WTC11 (cell line): ENCODE measurements around the gene OSBP2. TPM values are rescaled to one million over a fixed set of nuclear protein-coding genes. Genes with fewer than 3 reads are reported as not detected.

Source experiments
- ATAC-seq: fragments of 200-7000 bp; cut with Tn5 transposase; 2 replicates; pipeline ENCODE4 v1.10.0; 2021; ENCODE audit warnings: mild to moderate bottlenecking, moderate library complexity
- CTCF ChIA-PET: fragments of 300-600 bp; sonication (Branson Sonifier 250); formaldehyde crosslinking; loops from one replicate; lab custom pipeline; 2021; ENCODE audit warnings: antibody characterized with exemption; lab: Charles Lee
- POLR2A ChIA-PET: fragments of 350-600 bp; sonication (Branson Sonifier 250); formaldehyde crosslinking; loops from one replicate; lab custom pipeline; 2021; ENCODE audit warnings: antibody characterized with exemption; lab: Charles Lee
- DNase-seq: peaks from one replicate; pipeline ENCODE4 v3.0.0; 2021; ENCODE audit warnings: low spot score
- H3K27ac Mint-ChIP-seq: 2 replicates; pipeline ENCODE4 v1.8.0; 2021; ENCODE audit warnings: mixed read lengths
- H3K27me3 Mint-ChIP-seq: 2 replicates; pipeline ENCODE4 v1.8.0; 2021; ENCODE audit warnings: low read depth, mild to moderate bottlenecking, moderate library complexity, mixed read lengths
- H3K36me3 Mint-ChIP-seq: 2 replicates; pipeline ENCODE4 v1.8.0; 2021; ENCODE audit warnings: mixed read lengths
- H3K4me1 Mint-ChIP-seq: 2 replicates; pipeline ENCODE4 v1.8.0; 2022; ENCODE audit warnings: mixed read lengths
- H3K4me3 Mint-ChIP-seq: 2 replicates; pipeline ENCODE4 v1.8.0; 2021; ENCODE audit warnings: mild to moderate bottlenecking, moderate library complexity, mixed read lengths
- H3K9me3 Mint-ChIP-seq: 2 replicates; pipeline ENCODE4 v1.8.0; 2021; ENCODE audit warnings: mixed read lengths
- ATF6 ChIP-seq: sonication (generic); formaldehyde crosslinking; IDR thresholded peaks from 2 replicates; pipeline ENCODE4 v1.8.1; 2023; ENCODE audit warnings: mild to moderate bottlenecking, missing genetic modification reagents
- CREM ChIP-seq: sonication (generic); formaldehyde crosslinking; IDR thresholded peaks from 2 replicates; pipeline ENCODE4 v1.8.1; 2022; ENCODE audit warnings: mild to moderate bottlenecking, missing genetic modification reagents, moderate library complexity
- FOXK1 ChIP-seq: sonication (generic); formaldehyde crosslinking; IDR thresholded peaks from 2 replicates; pipeline ENCODE4 v1.8.0; 2022; ENCODE audit warnings: mild to moderate bottlenecking, moderate library complexity, missing genetic modification reagents
- FOXP4 ChIP-seq: sonication (generic); formaldehyde crosslinking; IDR thresholded peaks from 2 replicates; pipeline ENCODE4 v1.8.0; 2022; ENCODE audit warnings: mild to moderate bottlenecking, missing genetic modification reagents
- GABPB1 ChIP-seq: sonication (generic); formaldehyde crosslinking; IDR thresholded peaks from 2 replicates; pipeline ENCODE4 v1.8.1; 2023; ENCODE audit warnings: mild to moderate bottlenecking, missing genetic modification reagents
- GTF2I ChIP-seq: fragments of 250-450 bp; sonication (Bioruptor Pico); conservative IDR thresholded peaks from 2 replicates; pipeline ENCODE4 v1.4.0; 2021; ENCODE audit warnings: mild to moderate bottlenecking
- JAZF1 ChIP-seq: fragments of 250-450 bp; sonication (Bioruptor Pico); IDR thresholded peaks from 2 replicates; pipeline ENCODE4 v1.9.0; 2021; ENCODE audit warnings: moderate library complexity, mild to moderate bottlenecking, inconsistent platforms
- PRDM15 ChIP-seq: sonication (generic); formaldehyde crosslinking; IDR thresholded peaks from 2 replicates; pipeline ENCODE4 v1.8.0; 2022; ENCODE audit warnings: missing genetic modification reagents
- PRRX2 ChIP-seq: fragments of 250-450 bp; sonication (Bioruptor Pico); IDR thresholded peaks from 2 replicates; pipeline ENCODE4 v1.8.0; 2021; ENCODE audit warnings: mild to moderate bottlenecking
- SMAD4 ChIP-seq: sonication (generic); formaldehyde crosslinking; IDR thresholded peaks from 2 replicates; pipeline ENCODE4 v1.8.0; 2022; ENCODE audit warnings: mild to moderate bottlenecking, missing genetic modification reagents
- TP53 ChIP-seq: sonication (generic); formaldehyde crosslinking; IDR thresholded peaks from 2 replicates; pipeline ENCODE4 v1.8.1; 2023; ENCODE audit warnings: mild to moderate bottlenecking, missing genetic modification reagents
- USF2 ChIP-seq: sonication (generic); formaldehyde crosslinking; IDR thresholded peaks from 2 replicates; pipeline ENCODE4 v1.8.1; 2023; ENCODE audit warnings: mild to moderate bottlenecking, missing genetic modification reagents, moderate library complexity
- ZBTB21 ChIP-seq: sonication (generic); formaldehyde crosslinking; IDR thresholded peaks from 2 replicates; pipeline ENCODE4 v1.8.1; 2023; ENCODE audit warnings: mild to moderate bottlenecking, missing genetic modification reagents, borderline replicate concordance
- ZBTB43 ChIP-seq: sonication (generic); formaldehyde crosslinking; IDR thresholded peaks from 2 replicates; pipeline ENCODE4 v1.8.1; 2023; ENCODE audit warnings: mild to moderate bottlenecking, missing genetic modification reagents
- ZNF317 ChIP-seq: sonication (generic); formaldehyde crosslinking; IDR thresholded peaks from 2 replicates; pipeline ENCODE4 v1.8.1; 2023; ENCODE audit warnings: low read depth, mild to moderate bottlenecking, moderate library complexity, missing genetic modification reagents, borderline replicate concordance
- ZNF423 ChIP-seq: fragments of 250-450 bp; sonication (Bioruptor Pico); IDR thresholded peaks from 2 replicates; pipeline ENCODE4 v2.1.2; 2022; ENCODE audit warnings: mild to moderate bottlenecking, moderate library complexity
- ZNF532 ChIP-seq: fragments of 250-450 bp; sonication (Bioruptor Pico); IDR thresholded peaks from 2 replicates; pipeline ENCODE4 v1.9.0; 2021; ENCODE audit warnings: mild to moderate bottlenecking, borderline replicate concordance
- total RNA-seq: library from RNA; stranded (reverse); gene quantifications from 3 replicates; pipeline ENCODE4 v1.2.3, GENCODE V29; 2021
- TF ChIP-seq, protein P1 (sequence below): sonication (generic); formaldehyde crosslinking; IDR thresholded peaks from 2 replicates; pipeline ENCODE4 v1.8.0; 2022; ENCODE audit warnings: mild to moderate bottlenecking, missing genetic modification reagents
- TF ChIP-seq, protein P2 (sequence below): fragments of 250-450 bp; sonication (Bioruptor Pico); IDR thresholded peaks from 2 replicates; pipeline ENCODE4 v2.1.2; 2022; ENCODE audit warnings: mild to moderate bottlenecking, moderate library complexity
- TF ChIP-seq, protein P3 (sequence below): sonication (generic); formaldehyde crosslinking; IDR thresholded peaks from 2 replicates; pipeline ENCODE4 v1.8.1; 2022; ENCODE audit warnings: low read depth, mild to moderate bottlenecking, moderate library complexity, missing genetic modification reagents, borderline replicate concordance

The OSBP2 gene
- total RNA-seq, 1 experiment from 2014 or later = 4.1 TPM

DNA sequence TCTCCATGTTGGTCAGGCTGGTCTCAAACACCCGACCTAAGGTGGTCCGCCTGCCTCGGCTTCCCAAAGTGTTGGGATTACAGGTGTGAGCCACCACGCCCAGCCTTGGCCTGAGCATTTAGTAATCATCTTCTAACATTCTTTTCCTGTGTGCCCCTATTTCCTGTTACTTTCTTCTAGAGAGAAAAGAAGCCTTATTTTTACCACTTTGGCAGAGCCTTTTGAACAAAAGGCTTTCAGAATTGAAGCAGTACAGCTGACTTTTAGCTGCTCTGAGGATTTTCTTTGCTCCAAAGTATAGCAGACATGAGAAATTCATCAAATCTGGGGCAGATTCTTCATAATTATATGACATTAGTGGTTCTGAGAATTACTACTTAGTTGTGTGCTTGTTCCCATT, 260.5 kb downstream of the OSBP2 start:
- no peak overlapping the region for H3K27ac Mint-ChIP-seq
- H3K27me3 Mint-ChIP-seq = no peaks in the 10 kb centered on the region
- H3K4me1 Mint-ChIP-seq = no peaks in the 10 kb centered on the region
- DNase-seq = no peak
- H3K4me3 Mint-ChIP-seq = no peak overlapping the region
- no peak for TF ChIP-seq ZBTB43 (CRISPR knock-in tag)
- TF ChIP-seq USF2 = no peak
- TF ChIP-seq GTF2I (CRISPR knock-in tag) = no peak
- TF ChIP-seq, protein P1, sequence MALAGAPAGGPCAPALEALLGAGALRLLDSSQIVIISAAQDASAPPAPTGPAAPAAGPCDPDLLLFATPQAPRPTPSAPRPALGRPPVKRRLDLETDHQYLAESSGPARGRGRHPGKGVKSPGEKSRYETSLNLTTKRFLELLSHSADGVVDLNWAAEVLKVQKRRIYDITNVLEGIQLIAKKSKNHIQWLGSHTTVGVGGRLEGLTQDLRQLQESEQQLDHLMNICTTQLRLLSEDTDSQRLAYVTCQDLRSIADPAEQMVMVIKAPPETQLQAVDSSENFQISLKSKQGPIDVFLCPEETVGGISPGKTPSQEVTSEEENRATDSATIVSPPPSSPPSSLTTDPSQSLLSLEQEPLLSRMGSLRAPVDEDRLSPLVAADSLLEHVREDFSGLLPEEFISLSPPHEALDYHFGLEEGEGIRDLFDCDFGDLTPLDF (CRISPR knock-in tag) = no peak
- no peak for TF ChIP-seq PRRX2
- no peak for TF ChIP-seq ZBTB21 (CRISPR knock-in tag)
- no peak for TF ChIP-seq PRDM15 (CRISPR knock-in tag)
- TF ChIP-seq, protein P2, sequence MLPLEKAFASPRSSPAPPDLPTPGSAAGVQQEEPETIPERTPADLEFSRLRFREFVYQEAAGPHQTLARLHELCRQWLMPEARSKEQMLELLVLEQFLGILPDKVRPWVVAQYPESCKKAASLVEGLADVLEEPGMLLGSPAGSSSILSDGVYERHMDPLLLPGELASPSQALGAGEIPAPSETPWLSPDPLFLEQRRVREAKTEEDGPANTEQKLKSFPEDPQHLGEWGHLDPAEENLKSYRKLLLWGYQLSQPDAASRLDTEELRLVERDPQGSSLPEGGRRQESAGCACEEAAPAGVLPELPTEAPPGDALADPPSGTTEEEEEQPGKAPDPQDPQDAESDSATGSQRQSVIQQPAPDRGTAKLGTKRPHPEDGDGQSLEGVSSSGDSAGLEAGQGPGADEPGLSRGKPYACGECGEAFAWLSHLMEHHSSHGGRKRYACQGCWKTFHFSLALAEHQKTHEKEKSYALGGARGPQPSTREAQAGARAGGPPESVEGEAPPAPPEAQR (CRISPR knock-in tag) = no peak
- TF ChIP-seq, protein P3, sequence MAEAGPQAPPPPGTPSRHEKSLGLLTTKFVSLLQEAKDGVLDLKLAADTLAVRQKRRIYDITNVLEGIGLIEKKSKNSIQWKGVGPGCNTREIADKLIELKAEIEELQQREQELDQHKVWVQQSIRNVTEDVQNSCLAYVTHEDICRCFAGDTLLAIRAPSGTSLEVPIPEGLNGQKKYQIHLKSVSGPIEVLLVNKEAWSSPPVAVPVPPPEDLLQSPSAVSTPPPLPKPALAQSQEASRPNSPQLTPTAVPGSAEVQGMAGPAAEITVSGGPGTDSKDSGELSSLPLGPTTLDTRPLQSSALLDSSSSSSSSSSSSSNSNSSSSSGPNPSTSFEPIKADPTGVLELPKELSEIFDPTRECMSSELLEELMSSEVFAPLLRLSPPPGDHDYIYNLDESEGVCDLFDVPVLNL (CRISPR knock-in tag) = no peak
- TF ChIP-seq GABPB1 (CRISPR knock-in tag) = no peak
- TF ChIP-seq FOXP4 (CRISPR knock-in tag) = no peak
- no peak for TF ChIP-seq ATF6 (CRISPR knock-in tag)
- TF ChIP-seq TP53 (CRISPR knock-in tag) = no peak
- TF ChIP-seq ZNF532 (CRISPR knock-in tag) = no peak
- no peak for TF ChIP-seq FOXK1
- no peak for TF ChIP-seq ZNF423 (CRISPR knock-in tag)
- TF ChIP-seq ZNF317 (CRISPR knock-in tag) = no peak
- no peak for TF ChIP-seq CREM (CRISPR knock-in tag)
- no peak for TF ChIP-seq SMAD4 (CRISPR knock-in tag)
- TF ChIP-seq JAZF1 (CRISPR knock-in tag) = no peak
- peaks cover 67% of the 10 kb centered on the region for H3K36me3 Mint-ChIP-seq
- no peak for ATAC-seq
- ChIA-PET POLR2A (no interaction called here), CTCF (no interaction called here)
- H3K9me3 Mint-ChIP-seq = no peaks in the 10 kb centered on the region
